ENCODE results near the gene PIP5K1C.
"Not testable (repeated sequence)": the region's sequence is repeated elsewhere in the genome, so short reads cannot be mapped to it uniquely, and the experiment has no call there.

The PIP5K1C gene

DNA sequence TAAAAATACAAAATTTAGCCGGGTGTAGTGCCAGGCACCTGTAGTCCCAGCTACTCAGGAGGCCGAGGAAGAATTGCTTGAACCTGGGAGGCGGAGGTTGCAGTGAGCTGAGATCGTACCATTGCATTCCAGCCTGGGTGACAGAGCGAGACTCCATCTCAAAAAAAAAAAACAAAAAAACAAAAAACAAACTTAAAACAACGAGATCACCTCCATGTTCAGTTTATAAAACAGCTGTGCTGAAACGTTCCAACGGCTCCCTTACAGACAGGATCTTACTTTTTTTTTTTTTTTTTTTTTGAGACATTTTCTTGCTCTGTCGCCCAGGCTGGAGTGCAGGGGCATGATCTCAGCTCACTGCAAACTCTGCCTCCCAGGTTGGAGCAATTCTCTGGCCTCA is 71.5 kb downstream of the PIP5K1C start:
- H3K9ac ChIP-seq (ENCODE audit: low read length in 5 of 5); H3K4me3 ChIP-seq (ENCODE audit: low read depth in 1 of 5, low read length in 5 of 5); H3K27me3 ChIP-seq (ENCODE audit: control insufficient read depth in 5 of 5, insufficient read depth in 4 of 5, low read length in 5 of 5); H3K27ac ChIP-seq (ENCODE audit: low read depth, low read length); H3K9me3 ChIP-seq (ENCODE audit: control insufficient read depth in 5 of 5, low read length in 5 of 5): not testable (repeated sequence)
- Histone ChIP-seq H3K4me1 (ENCODE audit: control insufficient read depth in 5 of 5, insufficient read depth in 5 of 5, low read length in 5 of 5) (peaks cover 5 to 28% (median 24%) of the 10 kb centered on the region in 5 donors), H3K36me3 (ENCODE audit: control insufficient read depth in 5 of 5, insufficient read depth in 5 of 5, low read length in 5 of 5) (peaks cover 0 to 37% (median 25%) of the 10 kb centered on the region in 5 donors)

DNA sequence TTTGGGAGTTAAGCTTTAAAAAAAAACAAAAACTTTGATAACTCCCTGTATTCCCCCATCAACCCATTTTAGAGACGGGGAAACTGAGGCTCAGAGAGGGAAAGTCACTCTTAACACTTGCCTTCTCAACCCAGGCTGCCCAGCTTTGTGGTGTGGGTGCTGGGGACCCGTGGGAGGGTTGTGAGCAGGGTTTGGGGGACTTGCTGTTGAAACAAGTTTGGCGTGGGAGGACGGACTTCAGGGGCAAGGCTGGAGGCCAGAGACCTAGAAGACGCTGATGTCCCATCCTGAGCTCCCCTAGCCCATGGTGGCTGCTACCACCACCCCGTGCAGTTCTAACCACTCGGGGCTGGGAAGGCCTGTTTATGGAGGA is 72.9 kb downstream of the PIP5K1C start:
- Histone ChIP-seq H3K27ac (ENCODE audit: low read depth, low read length) (no peak overlapping the region), H3K9me3 (ENCODE audit: control insufficient read depth in 5 of 5, low read length in 5 of 5) (no peaks in the 10 kb centered on the region), H3K4me3 (ENCODE audit: low read depth in 1 of 5, low read length in 5 of 5) (peak overlapping the region in 2 of 5 donors; percentile 92 to 95), H3K36me3 (ENCODE audit: control insufficient read depth in 5 of 5, insufficient read depth in 5 of 5, low read length in 5 of 5) (peaks cover 0 to 37% (median 29%) of the 10 kb centered on the region in 5 donors), H3K4me1 (ENCODE audit: control insufficient read depth in 5 of 5, insufficient read depth in 5 of 5, low read length in 5 of 5) (peaks cover 5 to 28% (median 24%) of the 10 kb centered on the region in 5 donors), H3K9ac (ENCODE audit: low read length in 5 of 5) (no peak overlapping the region), H3K27me3 (ENCODE audit: control insufficient read depth in 5 of 5, insufficient read depth in 4 of 5, low read length in 5 of 5) (no peaks in the 10 kb centered on the region)

DNA sequence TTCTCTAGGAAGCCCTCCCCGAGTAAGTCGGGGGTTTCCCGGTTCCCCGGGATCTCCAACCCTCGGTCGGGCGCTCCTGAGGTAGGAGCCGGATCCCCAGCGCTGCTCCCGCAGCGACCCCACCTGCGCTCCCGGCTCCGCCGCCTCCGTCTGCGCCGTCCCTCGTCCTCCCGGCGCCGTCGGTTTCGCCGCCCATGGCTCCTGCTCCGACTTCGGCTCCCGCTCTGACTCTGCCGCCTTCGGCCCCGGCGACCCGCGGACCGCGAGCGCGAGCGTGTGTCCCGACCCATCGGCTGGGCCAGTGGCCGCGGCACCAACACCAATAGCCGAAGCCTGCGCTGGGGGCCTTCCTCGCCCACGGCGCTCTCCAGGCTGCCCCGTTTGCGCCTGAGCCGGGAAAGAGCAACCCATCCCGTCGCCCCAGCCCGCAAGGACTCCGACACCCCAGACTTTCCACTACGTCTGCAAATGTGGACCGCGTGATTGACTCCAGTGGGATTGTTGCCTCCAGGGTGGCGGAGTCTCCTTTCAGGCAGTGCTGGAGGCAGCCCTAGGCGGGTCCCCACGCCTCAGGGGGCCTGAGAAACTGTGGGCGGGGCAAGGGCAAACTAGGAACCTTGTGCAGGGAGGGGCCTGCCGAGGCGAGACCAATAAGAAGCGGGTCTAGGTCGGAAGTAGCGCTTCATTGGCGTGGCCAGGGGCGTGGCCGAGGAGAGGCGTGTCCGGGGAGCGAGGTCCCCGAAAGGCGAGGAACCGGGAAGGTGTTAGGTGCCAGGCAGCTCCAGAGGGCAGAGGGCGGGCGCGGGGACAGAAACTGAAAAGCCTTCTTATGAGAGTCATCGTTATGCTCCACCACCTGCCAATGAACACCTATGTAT is 73.6 kb downstream of the PIP5K1C start, which contains the start of gene CACTIN:
Gene CACTIN, minus strand, starts transcription at position 318 of the 878 bp plus-strand sequence. Its CDS starts 28 bp downstream, at position 290.
- Histone ChIP-seq H3K9me3 (ENCODE audit: control insufficient read depth in 5 of 5, low read length in 5 of 5) (no peaks in the 10 kb centered on the region), H3K4me3 (ENCODE audit: low read depth in 1 of 5, low read length in 5 of 5) (peak within 1 kb of the TSS; percentile 92 to 99 (median 93)), H3K36me3 (ENCODE audit: control insufficient read depth in 5 of 5, insufficient read depth in 5 of 5, low read length in 5 of 5) (peaks cover 0 to 37% (median 27%) of the 10 kb centered on the region in 5 donors), H3K27me3 (ENCODE audit: control insufficient read depth in 5 of 5, insufficient read depth in 4 of 5, low read length in 5 of 5) (no peaks in the 10 kb centered on the region), H3K27ac (ENCODE audit: low read depth, low read length) (peak within 1 kb of the TSS; percentile 93), H3K4me1 (ENCODE audit: control insufficient read depth in 5 of 5, insufficient read depth in 5 of 5, low read length in 5 of 5) (peaks cover 5 to 28% (median 24%) of the 10 kb centered on the region in 5 donors), H3K9ac (ENCODE audit: low read length in 5 of 5) (peak within 1 kb of the TSS; percentile 32 to 99 (median 97))

DNA sequence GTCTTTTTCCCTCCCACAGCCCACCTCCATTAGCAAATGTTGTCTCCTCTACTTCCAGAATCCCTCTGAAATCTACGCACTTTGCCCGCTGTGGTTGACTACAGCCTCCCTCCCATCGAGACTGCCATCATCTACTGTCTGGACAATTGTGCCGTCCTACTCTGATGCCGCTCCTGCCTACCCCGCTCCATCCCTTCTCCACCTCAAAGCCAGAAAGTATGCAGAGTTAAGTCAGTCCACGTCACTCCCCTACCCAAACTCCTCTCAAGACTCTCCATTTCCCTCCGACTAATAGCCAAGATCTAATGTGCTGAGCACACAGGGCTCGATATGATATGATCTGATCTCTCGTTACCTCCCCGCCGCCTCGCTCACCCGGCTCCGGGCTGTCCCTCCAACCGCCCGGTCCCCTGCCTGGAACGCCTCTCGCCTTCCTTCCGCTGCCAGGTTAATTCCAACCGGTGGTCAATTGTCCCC is 74.2 kb downstream of the PIP5K1C start:
- peak overlapping the region; percentile 32 to 99 (median 97) for H3K9ac ChIP-seq (ENCODE audit: low read length in 5 of 5)

DNA sequence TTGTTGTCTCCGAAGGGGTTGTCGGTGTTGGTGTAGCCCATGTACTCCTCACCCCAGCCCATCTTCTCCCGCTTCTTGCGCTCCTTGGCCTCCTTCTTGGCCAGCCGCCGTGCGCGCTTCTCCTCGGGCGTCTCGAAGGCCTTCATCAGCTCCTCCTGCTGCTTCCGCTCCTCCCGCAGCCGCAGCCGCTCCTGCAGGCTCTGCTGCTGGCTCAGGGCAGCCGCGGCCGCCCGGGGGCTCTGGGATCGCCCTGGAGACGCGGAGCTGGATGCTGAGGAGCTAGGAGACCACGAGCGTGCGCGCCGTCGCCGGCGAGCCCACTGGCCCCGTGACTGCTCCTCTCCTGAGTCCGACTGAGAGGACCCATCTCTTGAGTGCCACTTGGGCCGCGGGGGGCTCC is 76.6 kb downstream of the PIP5K1C start:
- Histone ChIP-seq H3K9me3 (ENCODE audit: control insufficient read depth in 5 of 5, low read length in 5 of 5) (no peaks in the 10 kb centered on the region), H3K9ac (ENCODE audit: low read length in 5 of 5) (peak overlapping the region in 1 of 5 donors; percentile 39), H3K4me3 (ENCODE audit: low read depth in 1 of 5, low read length in 5 of 5) (no peak overlapping the region), H3K27ac (ENCODE audit: low read depth, low read length) (no peak overlapping the region), H3K4me1 (ENCODE audit: control insufficient read depth in 5 of 5, insufficient read depth in 5 of 5, low read length in 5 of 5) (peaks cover 5 to 28% (median 24%) of the 10 kb centered on the region in 5 donors), H3K27me3 (ENCODE audit: control insufficient read depth in 5 of 5, insufficient read depth in 4 of 5, low read length in 5 of 5) (no peaks in the 10 kb centered on the region), H3K36me3 (ENCODE audit: control insufficient read depth in 5 of 5, insufficient read depth in 5 of 5, low read length in 5 of 5) (peaks cover 0 to 49% (median 22%) of the 10 kb centered on the region in 5 donors)

More for the DNA sequence above, 74.2 kb downstream of the PIP5K1C start:
- Histone ChIP-seq H3K27ac (ENCODE audit: low read depth, low read length) (peak overlapping the region; percentile 93), H3K4me3 (ENCODE audit: low read depth in 1 of 5, low read length in 5 of 5) (peak overlapping the region; percentile 92 to 99 (median 93)), H3K27me3 (ENCODE audit: control insufficient read depth in 5 of 5, insufficient read depth in 4 of 5, low read length in 5 of 5) (no peaks in the 10 kb centered on the region), H3K36me3 (ENCODE audit: control insufficient read depth in 5 of 5, insufficient read depth in 5 of 5, low read length in 5 of 5) (peaks cover 0 to 37% (median 25%) of the 10 kb centered on the region in 5 donors), H3K4me1 (ENCODE audit: control insufficient read depth in 5 of 5, insufficient read depth in 5 of 5, low read length in 5 of 5) (peaks cover 5 to 28% (median 24%) of the 10 kb centered on the region in 5 donors), H3K9me3 (ENCODE audit: control insufficient read depth in 5 of 5, low read length in 5 of 5) (no peaks in the 10 kb centered on the region)

DNA sequence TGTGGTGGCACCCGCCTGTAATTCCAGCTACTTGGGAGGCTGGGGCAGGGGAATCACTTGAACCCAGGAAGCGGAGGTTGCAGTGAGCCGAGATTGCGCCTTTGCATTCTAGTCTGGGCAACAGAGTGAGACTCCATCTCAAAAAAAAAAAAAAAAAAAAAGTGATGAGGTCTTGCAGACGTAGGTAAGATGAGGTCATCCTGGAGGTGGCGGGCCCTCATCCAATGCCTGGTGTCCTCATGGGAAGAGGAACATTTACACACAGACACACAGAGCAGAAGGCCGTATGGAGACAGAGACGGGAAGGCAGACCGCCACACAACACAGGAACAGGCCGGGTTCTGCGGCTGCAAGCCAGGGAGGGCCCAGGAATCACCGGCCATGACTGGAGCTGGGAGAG is 78.0 kb downstream of the PIP5K1C start:
- H3K4me3 ChIP-seq (ENCODE audit: low read depth in 1 of 5, low read length in 5 of 5), result no peak overlapping the region
- H3K9me3 ChIP-seq (ENCODE audit: control insufficient read depth in 5 of 5, low read length in 5 of 5), result no peaks in the 10 kb centered on the region
- H3K27ac ChIP-seq (ENCODE audit: low read depth, low read length), result no peak overlapping the region
- H3K4me1 ChIP-seq (ENCODE audit: control insufficient read depth in 5 of 5, insufficient read depth in 5 of 5, low read length in 5 of 5), result peaks cover 5 to 33% (median 27%) of the 10 kb centered on the region in 5 donors
- no peak overlapping the region for H3K9ac ChIP-seq (ENCODE audit: low read length in 5 of 5)
- peaks cover 0 to 55% (median 22%) of the 10 kb centered on the region in 5 donors for H3K36me3 ChIP-seq (ENCODE audit: control insufficient read depth in 5 of 5, insufficient read depth in 5 of 5, low read length in 5 of 5)
- no peaks in the 10 kb centered on the region for H3K27me3 ChIP-seq (ENCODE audit: control insufficient read depth in 5 of 5, insufficient read depth in 4 of 5, low read length in 5 of 5)

DNA sequence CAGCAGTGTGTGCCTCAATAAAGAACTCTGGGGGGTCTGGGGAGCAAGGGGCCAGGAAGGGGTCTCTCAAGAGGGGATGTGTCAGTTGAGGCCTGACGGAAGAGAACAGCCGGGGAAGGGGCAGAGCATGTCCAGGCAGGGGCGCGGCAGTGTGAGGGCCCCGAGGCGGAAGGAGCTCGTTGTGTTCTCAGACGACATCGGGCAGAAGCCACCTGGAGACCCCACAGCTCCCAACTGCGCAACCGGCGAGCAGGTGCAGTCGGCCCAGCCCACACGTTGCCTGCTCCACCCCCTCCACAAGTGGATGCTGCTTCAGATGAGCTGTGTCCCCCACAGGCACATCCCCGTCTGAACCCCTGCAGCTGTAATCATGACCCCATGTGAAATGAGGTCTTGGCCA is 78.6 kb downstream of the PIP5K1C start:
- no peak overlapping the region for H3K27ac ChIP-seq (ENCODE audit: low read depth, low read length)
- H3K9me3 ChIP-seq (ENCODE audit: control insufficient read depth in 5 of 5, low read length in 5 of 5), result no peaks in the 10 kb centered on the region
- no peak overlapping the region for H3K4me3 ChIP-seq (ENCODE audit: low read depth in 1 of 5, low read length in 5 of 5)
- H3K4me1 ChIP-seq (ENCODE audit: control insufficient read depth in 5 of 5, insufficient read depth in 5 of 5, low read length in 5 of 5), result peaks cover 4 to 31% (median 25%) of the 10 kb centered on the region in 5 donors
- peaks cover 0 to 58% (median 25%) of the 10 kb centered on the region in 5 donors for H3K36me3 ChIP-seq (ENCODE audit: control insufficient read depth in 5 of 5, insufficient read depth in 5 of 5, low read length in 5 of 5)
- no peaks in the 10 kb centered on the region for H3K27me3 ChIP-seq (ENCODE audit: control insufficient read depth in 5 of 5, insufficient read depth in 4 of 5, low read length in 5 of 5)
- H3K9ac ChIP-seq (ENCODE audit: low read length in 5 of 5), result no peak overlapping the region

DNA sequence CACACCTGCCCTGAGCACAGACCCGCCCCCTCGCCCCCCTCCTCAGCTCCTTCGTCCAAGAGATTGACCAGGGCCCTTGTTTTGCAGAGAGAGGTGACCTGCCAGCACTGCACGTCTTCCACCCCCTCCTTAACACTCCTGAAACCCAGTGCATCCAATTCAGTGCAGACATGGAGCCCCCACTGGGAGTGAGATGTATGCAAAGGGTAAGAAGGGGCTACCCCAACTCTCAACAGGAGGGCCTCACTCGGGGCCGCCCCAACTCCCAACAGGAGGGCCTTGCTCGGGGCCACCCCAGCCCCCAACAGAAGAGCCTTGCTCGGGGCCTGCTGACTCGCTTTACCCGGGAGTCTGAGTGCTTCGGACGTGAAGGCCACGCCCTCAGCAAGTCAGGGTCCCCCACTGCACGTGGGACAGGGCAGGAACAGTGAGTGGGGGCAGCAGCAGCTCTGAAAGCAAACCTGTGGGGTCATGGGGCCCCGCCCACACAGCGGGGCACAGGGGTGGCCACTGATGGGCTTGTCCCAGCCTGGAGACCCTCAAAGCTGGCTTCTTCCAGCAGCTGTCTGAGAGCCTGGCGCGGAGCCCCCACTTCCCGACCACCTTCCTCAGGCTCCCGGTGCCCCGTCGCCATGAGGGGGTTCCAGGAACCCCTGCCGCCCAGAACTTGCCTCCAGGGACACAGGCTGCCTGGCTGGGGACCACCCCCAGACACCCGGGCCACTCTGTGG is 79.3 kb downstream of the PIP5K1C start:
- Histone ChIP-seq H3K27me3 (ENCODE audit: control insufficient read depth in 5 of 5, insufficient read depth in 4 of 5, low read length in 5 of 5) (no peaks in the 10 kb centered on the region), H3K9me3 (ENCODE audit: control insufficient read depth in 5 of 5, low read length in 5 of 5) (no peaks in the 10 kb centered on the region), H3K36me3 (ENCODE audit: control insufficient read depth in 5 of 5, insufficient read depth in 5 of 5, low read length in 5 of 5) (peaks cover 0 to 60% (median 25%) of the 10 kb centered on the region in 5 donors), H3K9ac (ENCODE audit: low read length in 5 of 5) (no peak overlapping the region), H3K27ac (ENCODE audit: low read depth, low read length) (no peak overlapping the region), H3K4me1 (ENCODE audit: control insufficient read depth in 5 of 5, insufficient read depth in 5 of 5, low read length in 5 of 5) (peaks cover 3 to 26% (median 22%) of the 10 kb centered on the region in 5 donors), H3K4me3 (ENCODE audit: low read depth in 1 of 5, low read length in 5 of 5) (no peak overlapping the region)

DNA sequence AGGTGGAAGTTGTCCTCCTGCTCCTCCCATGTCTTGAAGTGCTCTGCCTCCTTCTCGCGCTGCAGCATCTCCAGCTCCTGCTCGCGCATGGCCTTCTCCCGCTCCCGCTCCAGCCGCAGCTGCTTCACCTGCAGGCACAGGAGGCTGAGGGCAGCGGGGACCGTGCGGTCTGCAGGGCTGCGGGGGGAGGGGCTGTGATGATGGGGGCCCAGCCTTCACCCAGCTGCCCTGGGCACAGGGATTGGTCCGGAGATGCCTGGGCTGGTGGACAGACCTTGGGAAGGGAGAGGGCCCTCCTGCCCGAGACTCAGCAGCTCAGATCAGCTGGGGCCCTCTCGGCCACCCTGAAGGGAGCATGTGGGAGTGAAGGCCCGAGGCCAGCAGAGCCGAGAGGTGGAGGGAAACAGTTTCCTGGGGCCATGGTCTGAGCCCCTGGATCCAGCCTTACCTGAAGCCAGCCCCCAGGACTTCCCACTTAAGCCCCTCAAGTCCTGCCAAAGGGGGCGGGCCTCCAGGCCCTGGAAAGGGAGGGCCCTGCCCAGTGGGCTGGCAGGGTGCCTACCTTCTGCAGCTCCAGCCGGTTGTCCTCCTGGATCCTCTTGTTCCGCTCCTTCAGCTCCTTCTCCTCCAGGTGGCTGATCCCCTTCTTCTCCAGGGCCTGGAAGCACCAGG is 80.0 kb downstream of the PIP5K1C start:
- H3K27me3 ChIP-seq (ENCODE audit: control insufficient read depth in 5 of 5, insufficient read depth in 4 of 5, low read length in 5 of 5), result no peaks in the 10 kb centered on the region
- H3K9me3 ChIP-seq (ENCODE audit: control insufficient read depth in 5 of 5, low read length in 5 of 5), result no peaks in the 10 kb centered on the region
- peaks cover 0 to 19% (median 15%) of the 10 kb centered on the region in 5 donors for H3K4me1 ChIP-seq (ENCODE audit: control insufficient read depth in 5 of 5, insufficient read depth in 5 of 5, low read length in 5 of 5)
- peaks cover 0 to 67% (median 29%) of the 10 kb centered on the region in 5 donors for H3K36me3 ChIP-seq (ENCODE audit: control insufficient read depth in 5 of 5, insufficient read depth in 5 of 5, low read length in 5 of 5)
- H3K4me3 ChIP-seq (ENCODE audit: low read depth in 1 of 5, low read length in 5 of 5), result no peak overlapping the region
- H3K9ac ChIP-seq (ENCODE audit: low read length in 5 of 5), result no peak overlapping the region
- no peak overlapping the region for H3K27ac ChIP-seq (ENCODE audit: low read depth, low read length)

All from subcutaneous abdominal adipose tissue (tissue), 5 donors.